CD4-positive, alpha-beta T cell treated with Interleukin-10 for 1 hour (primary cell): ENCODE data around the gene DIS3L2.

Source experiments
- DNase-seq: peaks from one replicate; pipeline ENCODE4 v3.0.0-alpha.2; 2020

Gene DIS3L2

GRCh38 chr2:232204457-232204931, 243.0 kb downstream of the DIS3L2 start:
- DNase-seq = no peak

DNA sequence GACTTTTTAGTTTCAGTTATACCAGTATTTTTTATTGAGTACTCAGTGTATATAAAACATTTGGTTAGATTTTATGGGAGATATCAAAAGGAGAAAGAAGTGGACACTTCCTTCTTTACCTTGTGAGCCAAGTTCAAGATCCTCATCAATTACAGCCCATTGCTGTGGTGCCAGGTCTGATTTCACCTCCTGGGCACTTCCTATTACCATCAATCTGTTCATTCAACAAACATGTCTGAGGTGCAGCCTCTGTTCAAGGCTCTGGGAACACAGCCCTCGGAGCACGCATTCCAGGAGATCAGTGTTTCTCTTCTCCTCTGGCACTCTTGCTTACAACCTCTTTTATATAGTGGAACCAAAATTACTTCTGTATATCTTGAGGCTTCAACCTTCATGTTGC, 245.7 kb downstream of the DIS3L2 start:
- no peak for DNase-seq

GRCh38 chr2:232210306-232210705, 248.8 kb downstream of the DIS3L2 start:
- DNase-seq = no peak

DNA sequence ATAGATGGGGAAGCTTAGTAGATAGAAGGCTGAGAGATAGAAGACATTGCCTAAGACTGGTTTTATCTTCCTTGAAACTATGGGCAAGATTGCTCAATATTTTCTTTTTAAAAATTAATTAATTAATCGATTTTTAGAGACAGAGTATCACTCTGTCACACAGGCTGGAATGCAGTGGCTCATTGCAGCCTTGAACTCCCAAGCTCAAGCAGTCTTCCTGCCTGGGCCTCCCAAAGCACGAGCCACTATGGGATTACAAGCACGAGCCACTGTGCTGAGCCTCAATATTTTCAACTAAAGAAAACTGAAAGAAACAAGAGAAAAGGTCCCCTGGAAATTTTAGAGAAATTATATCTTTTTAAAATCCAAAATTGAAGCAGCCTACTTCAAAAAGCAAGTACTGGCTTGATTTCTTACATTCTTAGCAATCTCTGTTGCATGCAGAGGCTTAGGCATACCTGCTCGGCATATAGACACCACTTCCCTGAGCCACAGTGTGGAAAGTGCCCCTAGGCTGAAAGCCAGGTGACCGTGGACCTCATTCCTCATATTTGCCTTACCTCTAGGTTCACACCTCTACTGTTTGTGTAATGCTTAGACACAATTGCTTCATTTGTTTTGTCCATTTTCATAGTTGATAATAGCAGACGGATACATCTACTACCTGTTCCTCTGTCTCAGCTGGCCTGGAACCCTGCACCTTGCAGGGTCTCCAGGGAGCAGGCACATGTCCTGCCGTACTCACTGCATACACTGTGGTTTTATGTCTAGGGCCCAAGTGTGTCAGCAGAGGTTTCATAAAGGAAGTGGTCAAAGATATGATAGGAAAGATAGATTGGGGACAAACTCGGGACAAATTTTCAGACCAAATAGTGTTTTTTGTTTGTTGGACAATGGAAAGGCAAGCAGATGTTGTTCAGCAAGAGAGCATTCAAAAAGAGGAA, 250.5 kb downstream of the DIS3L2 start:
- DNase-seq = no peak

- no peak for DNase-seq
Measured at GRCh38 chr2:232213176-232213575, 251.7 kb downstream of the DIS3L2 start.

GRCh38 chr2:232214053-232214452, 252.5 kb downstream of the DIS3L2 start:
- DNase-seq = no peak

DNA sequence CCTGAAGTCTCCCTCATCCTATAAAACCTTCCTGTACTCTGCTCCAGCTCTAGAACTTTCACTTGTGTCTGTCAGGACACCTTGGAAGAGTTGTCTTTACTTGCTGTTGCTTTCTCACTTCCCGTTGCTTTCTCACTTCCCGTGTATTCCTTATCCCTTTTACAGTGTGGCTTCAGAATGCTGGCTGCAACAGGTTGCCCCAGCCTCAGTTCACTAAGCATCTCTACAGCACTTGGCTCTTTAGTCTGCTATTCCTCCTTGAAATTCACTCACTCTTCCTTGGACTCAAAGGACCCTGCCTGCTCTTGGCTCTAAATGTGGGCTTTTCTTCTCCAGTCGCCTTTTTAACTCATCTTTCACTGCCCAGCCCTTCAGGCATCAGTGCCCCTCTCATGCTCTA, 254.5 kb downstream of the DIS3L2 start:
- DNase-seq = no peak

DNA sequence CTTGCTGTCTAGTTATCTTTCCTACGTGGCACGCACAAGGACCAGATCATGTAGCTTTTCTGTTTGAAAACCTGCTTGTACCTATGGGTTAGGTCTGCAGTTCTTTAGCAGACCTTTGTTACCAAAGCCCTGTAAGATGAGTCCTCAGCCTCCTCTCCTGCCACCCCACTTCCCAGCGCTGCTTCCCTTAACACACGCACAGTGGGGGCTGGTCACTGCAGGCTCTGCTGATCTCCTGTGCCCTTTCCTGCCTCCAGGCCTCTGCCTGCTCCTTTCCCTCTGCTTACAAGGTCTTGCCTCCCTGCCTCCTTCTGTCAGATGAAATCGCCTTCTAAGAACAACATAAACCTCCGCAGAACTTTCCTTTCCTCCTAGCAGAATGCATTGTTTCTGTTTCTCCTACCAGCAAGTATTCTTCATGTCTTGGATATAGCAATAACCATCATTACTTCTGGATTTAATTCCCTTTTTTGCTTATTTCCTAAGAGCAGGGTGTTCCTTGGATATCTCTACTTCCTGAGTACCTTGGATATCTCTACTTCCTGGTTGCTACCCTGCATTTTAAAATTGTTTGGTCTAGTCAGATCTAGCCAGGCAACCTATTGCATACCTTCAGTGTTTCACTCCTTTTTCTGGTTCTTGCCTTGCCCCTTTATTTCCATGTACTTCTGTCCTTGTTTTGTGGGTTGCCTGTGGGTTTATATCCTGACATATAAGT, 257.4 kb downstream of the DIS3L2 start:
- no peak for DNase-seq

- no peak for DNase-seq
Measured at GRCh38 chr2:232219496-232219870, 258.0 kb downstream of the DIS3L2 start.

DNA sequence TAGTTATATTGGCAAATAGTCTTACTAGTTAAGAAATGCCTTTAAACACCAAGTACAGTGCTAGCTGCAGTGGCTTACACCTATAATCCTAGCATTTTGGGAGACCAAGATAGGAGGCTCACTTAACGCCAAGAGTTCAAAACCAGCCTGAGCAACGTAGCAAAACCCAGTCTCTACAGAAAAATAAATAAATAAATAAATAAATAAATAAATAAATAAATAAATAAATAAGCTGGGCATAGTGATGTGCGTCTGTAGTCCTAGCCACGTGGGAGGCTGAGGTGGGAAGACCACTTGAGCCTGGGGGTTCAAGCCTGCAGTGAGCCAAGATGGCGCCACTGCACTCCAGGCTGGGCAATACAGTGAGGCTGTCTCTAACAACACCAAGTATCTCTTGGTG, 258.4 kb downstream of the DIS3L2 start:
- DNase-seq = no peak

DNA sequence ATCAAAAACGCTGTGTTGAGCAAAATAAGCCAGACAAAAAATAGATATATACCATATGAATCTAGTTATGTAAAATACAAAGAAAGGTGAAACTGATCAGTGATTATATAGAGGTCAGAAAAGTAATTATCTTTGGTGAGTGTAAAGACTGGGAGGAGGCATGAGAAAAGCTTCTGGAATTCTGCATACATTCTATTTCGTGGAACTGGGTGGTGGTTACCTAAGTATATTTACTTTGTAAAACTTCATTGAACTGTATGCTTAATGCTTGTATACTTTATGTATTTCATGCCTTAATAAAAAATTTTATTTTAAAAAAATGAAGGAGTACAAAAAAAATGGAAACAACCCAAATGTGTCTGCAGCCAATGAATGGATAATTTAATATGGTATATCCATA, 263.9 kb downstream of the DIS3L2 start:
- DNase-seq = no peak

DNA sequence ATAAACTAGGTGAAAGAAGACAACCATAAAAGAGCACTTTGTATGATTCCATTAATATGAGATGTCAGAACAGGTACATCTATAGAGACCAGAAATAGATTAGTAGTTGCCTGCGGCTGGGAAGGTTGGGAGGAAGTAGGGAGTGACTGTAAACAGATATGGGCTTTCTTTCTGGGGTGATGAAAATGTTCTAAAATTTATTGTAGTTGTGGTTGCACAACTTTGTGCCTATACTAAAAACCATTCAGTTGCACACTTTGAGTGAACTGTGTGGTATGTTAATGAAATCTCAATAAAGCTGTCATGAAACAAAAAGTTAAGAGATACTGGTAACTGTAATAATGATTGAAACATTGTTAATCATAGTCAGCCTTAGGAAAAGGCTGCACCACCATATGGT, 264.4 kb downstream of the DIS3L2 start:
- DNase-seq = no peak

DNA sequence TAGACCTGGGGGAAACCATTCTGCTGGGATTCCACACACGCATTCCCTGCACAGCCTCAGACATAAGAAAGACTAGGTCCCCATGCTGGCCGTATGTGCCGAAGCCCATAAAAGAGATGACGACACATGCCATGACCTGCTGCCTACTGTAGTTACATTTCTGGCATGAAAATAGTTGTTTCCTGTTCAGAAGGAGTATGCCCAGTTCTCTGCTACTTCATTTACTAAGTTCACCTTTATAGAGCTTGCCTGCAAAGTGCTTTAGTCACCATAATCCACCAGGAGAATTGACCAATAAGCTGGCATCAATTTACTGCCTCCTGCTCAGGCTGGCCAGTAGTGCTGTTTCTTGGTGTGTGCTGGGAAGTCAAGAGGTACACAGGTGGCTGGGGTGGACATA, 266.8 kb downstream of the DIS3L2 start:
- no peak for DNase-seq

GRCh38 chr2:232228971-232229894, 267.7 kb downstream of the DIS3L2 start:
- no peak for DNase-seq

GRCh38 chr2:232229911-232230310, 268.4 kb downstream of the DIS3L2 start:
- no peak for DNase-seq

DNA sequence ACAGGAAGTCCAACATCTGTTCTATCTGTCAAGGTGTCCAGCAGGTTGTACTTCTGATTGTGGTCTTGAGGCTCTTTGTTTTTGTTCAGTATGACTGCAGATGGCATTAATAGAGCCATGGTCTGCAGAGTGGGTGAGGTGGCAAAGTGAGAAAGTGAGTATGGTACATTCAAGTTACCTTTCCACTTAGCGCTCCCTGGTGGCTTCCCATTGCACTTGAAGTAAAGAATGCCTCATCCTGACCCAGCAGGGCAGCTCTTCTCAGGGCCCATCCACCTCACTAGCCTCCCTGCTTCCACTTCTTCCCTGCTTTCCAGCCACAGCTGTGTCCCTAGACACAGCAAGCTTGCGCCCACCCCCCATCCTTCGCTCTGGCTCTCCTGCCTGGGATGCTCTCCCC, 269.0 kb downstream of the DIS3L2 start:
- no peak for DNase-seq

GRCh38 chr2:232231554-232231953, 270.0 kb downstream of the DIS3L2 start:
- DNase-seq = no peak

DNA sequence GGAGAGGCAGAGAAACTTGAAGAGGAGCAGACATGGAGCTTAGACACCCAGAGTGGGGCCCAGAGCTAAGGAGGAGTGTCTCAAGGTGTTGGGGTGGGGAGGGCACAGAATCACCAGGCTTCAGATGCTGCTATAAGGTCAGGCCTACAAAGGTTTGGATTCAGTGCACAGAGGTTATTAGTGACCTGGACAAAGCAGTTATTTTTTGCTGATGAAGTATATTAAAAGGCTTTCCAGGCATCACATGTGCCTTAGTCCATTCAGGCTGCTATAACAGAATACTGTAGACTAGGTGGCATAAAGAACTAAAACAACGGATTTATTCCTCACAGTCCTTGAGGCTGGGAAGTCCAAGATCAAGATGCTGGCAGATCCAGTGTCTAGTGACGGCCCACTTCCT, 271.4 kb downstream of the DIS3L2 start:
- DNase-seq = no peak

DNA sequence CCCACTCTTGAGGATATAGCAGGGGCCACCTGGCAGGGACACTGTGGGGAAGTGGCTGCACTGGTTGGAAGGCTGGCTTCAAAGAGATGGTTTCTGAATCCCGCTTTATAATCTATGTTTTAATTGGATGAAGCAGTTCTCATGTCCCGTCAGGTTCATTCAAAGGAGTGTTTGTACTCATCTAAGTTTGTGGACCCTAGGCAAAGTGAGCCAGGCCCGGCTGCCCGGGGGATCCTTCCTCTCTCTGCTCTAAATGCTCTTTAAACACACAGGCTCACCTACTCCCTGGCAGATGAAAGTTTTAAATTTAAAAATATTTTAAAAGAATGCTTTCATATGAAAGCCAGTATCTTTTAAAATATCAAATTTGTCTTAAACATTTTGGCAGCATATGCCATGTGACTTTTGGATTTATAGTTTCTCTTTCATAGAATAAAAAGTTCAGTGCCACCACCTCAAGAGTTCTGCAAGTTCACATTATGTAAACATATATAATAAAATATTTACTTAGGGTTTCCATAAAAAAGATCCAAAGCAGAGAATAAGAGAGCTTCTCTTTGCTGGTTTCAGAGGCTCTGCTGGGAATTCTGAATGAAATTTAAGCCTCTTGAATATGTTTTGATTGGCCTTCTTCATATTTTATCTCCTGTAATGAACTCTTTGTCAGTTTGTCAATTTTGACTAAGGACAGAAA, 273.6 kb downstream of the DIS3L2 start:
- no peak for DNase-seq

DNA sequence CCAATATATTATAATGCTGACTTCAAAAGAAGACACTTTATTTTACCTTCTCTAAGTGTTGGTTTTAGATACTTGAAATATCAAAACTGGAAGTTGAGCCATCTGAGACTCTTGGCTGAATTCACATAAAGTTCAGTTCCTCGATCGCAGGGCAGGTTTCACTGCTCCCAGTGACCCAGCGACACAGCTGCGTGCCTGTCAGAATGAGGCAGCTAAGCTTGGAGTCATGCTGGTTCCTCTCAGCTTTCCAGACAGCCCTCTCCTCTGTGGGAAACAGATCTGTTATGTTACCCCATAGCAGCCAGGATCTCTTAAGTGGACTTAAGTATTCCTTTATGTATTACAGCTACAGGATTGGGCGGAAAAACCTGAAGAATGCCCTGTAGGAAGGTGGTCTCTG, 274.2 kb downstream of the DIS3L2 start:
- no peak for DNase-seq

- DNase-seq = no peak
Measured at GRCh38 chr2:232236200-232236599, 274.7 kb downstream of the DIS3L2 start.

DNA sequence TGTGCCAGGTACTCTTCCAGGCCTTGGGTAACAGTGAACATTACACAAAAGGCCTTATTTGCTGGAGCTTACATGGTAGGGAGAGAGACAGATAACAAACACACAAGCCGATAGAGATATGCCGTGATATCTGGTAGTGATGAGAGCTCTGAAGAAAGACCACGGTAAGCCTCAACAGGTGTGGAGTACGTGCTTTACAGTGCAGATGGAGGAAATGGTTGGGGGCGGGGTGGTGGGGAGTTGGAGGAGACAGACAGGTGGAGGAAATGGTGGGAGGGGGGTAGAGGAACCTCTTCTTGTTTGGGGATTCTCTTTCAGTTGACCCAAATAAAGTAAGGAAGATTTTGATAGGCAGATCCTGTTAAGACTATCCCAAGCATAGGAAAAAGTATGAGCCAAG, 276.0 kb downstream of the DIS3L2 start:
- no peak for DNase-seq
